ENCODE measurements around the gene GRM2.
"Not testable (repeated sequence)": the region's sequence is repeated elsewhere in the genome, so short reads cannot be mapped to it uniquely, and the experiment has no call there.

The GRM2 gene

DNA sequence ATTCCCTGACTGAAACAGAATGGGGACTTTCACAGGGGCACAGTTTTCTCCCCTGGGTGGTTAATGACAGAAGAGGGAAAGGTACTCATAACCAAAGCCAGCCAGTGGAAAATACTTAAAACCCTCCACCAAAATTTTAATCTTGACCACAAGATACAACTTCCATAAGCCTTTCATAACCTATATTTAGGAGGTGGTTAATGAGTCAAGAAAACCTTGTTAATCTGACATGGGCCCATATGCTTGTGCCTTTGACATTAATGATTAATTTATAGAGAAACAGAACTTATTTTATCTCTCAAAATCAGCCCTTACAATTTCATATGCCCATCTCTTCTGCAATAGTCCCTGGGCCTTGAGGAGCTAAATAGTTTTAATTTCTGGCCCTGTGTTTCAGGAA is 41.0 kb downstream of the GRM2 start:
- H3K27ac ChIP-seq = no peak overlapping the region
- TF ChIP-seq, protein P1, sequence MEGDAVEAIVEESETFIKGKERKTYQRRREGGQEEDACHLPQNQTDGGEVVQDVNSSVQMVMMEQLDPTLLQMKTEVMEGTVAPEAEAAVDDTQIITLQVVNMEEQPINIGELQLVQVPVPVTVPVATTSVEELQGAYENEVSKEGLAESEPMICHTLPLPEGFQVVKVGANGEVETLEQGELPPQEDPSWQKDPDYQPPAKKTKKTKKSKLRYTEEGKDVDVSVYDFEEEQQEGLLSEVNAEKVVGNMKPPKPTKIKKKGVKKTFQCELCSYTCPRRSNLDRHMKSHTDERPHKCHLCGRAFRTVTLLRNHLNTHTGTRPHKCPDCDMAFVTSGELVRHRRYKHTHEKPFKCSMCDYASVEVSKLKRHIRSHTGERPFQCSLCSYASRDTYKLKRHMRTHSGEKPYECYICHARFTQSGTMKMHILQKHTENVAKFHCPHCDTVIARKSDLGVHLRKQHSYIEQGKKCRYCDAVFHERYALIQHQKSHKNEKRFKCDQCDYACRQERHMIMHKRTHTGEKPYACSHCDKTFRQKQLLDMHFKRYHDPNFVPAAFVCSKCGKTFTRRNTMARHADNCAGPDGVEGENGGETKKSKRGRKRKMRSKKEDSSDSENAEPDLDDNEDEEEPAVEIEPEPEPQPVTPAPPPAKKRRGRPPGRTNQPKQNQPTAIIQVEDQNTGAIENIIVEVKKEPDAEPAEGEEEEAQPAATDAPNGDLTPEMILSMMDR (conservative IDR thresholded peaks at IDR 0.05) = no peak

DNA sequence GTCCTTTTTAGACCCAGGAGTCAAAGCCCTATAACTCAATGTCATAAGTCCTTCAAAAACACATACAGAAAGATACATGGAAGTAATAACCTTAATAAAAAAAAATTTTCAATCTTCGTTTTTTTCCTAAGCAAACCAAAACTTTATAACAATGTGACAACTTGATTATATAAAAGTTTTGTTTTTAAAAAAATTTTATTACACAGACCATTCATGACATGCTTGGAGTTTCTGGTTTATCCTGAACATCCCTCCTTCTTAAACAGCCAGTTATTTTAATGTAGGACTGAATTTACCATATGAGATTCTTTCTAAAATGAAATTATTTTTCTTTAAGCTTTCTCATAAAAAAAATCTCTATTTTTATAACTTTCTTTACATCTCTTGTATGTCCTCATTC is 41.5 kb downstream of the GRM2 start:
- TF ChIP-seq, protein P1 (conservative IDR thresholded peaks at IDR 0.05) = no peak
- H3K27ac ChIP-seq = no peak overlapping the region

DNA sequence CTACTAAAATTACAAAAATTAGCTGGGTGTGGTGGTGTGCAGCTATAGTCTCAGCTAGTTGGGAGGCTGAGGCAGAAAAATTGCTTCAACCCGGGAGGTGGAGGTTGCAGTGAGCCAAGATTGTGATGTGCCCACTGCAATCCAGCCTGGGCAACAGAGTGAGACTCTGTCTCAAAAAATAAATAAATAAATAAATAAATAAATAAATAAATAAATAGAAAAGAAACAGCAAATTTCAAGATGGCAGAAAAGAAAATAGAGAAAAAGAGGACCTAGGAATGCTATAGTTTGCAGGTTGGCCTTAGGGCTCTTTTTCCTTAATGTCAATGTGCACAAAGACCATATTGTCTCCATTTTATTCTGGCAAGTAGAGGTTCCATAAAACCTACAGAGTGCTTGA is 44.0 kb downstream of the GRM2 start:
- TF ChIP-seq, protein P1 (conservative IDR thresholded peaks at IDR 0.05) = no peak
- no peak overlapping the region for H3K27ac ChIP-seq

DNA sequence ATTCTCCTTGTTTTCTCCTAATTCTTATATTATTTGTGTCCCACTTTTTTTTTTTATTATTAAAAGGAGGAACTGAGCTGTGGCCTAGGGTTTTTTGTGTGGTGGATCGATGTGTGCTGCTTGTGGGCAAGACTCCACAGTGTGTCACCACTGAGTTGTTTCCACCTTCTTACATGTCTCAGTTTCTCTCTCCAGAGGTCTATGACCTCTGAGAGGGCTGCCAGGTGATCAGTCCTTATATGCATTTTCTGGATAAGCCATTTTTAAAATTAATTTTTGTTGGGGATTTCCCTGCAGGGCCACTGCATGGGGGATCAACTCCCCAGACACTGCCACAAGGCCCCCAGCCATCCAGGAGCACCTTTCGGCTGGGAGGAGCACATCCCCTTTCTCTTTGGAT is 44.4 kb downstream of the GRM2 start:
- H3K27ac ChIP-seq = no peak overlapping the region
- TF ChIP-seq, protein P1 (conservative IDR thresholded peaks at IDR 0.05) = no peak

DNA sequence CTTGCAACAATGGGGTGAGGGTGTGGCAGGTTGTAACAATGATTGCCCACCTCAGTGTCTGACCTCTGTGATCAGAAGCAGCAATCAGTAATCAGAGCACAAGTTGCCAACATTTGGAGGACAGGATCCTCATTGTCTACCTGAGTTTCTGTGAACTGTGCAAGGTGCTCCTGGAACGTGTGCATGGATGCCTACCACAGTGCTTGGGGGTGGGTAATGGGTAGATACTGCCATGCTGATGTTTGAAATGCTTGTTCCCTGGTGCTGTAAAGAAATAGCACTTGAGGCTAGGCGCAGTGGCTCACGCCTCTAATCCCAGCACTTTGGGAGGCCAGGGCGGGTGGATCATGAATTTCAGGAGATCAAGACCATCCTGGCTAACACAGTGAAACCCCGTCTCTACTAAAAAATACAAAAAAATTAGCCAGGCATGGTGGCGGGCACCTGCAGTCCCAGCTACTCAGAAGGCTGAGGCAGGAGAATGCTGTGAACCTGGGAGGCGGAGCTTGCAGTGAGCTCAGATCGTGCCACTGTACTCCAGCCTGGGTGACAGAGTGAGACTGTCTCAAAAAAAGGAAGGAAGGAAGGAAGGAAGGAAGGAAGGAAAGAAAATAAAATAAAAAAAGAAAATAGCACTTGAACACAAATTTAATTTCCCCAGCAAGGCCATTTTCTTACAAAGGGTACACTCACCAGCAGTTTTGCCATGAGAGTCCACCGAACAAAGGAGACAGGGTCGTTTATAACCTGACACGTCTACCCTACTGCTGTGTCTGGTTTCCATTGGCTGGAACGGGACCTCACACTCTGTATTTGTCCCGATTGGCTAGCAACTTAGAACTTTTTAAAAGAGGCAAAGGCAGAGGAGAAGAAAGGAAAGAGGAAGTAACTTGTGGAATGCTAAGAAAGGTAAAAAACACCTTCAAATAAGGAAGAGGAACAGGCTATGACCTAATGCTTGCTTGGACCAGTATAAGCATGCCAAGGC is 47.2 kb downstream of the GRM2 start:
- not testable (repeated sequence) for H3K27ac ChIP-seq

DNA sequence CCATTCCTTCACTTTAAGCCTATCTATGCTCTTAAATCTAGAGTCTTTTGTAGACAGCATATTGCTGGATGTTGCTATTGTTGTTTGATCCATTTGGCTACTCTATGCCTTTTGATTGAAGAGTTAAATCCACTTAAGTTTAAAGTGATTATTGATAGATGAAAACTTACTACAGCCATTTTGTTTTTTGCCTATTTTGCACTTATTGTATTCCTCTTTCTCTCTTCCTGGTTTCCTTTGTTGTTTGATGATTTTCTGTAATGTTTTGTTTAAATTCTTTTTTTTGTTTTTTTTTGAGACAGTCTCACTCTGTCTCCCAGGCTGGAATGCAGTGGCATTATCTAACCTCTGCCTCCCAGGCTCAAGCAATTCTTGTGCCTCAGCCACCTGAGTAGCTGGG is 52.3 kb downstream of the GRM2 start:
- no peak overlapping the region for H3K27ac ChIP-seq
- TF ChIP-seq, protein P1 (conservative IDR thresholded peaks at IDR 0.05) = no peak
